Measurements from ENCODE around the gene ETV6.

DNA sequence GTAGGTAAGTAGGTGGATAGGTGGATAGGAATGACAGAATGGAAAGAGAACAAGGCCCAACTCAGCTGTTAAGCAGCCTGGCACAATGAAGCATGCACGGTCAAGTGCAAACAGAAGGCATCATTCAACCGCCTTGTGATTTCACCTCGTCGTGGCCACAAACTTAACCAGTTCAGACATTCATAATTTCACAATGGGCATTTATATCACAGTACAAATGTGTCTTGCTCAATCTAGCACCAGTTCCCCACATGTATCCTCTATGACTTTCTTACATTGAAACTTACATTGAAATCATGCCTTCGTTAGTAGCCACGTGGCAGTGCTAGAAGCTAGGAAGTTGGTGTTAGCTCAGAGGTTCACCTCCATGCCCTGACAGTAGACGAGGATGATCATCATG, 207.5 kb downstream of the ETV6 start:
- TF ChIP-seq EZH2phosphoT487 (IDR thresholded peaks at IDR 0.05; ENCODE audit: borderline replicate concordance, low read depth, low read length) (no peak), CTCF (conservative IDR thresholded peaks at IDR 0.05; ENCODE audit: low read length) (no peak)
